DMS 273 treated with DMSO at 0.1 percent for 48 hours (cell line): ENCODE data around the gene PTGFR.

Experiments
- DNase-seq: peaks from one replicate; lab custom pipeline; 2025; lab: John Stamatoyannopoulos, UW

The PTGFR gene

GRCh38 chr1:78490861-78491450 is at the start of gene PTGFR:
Gene PTGFR (plus strand): TSS chr1:78490974. CDS start chr1:78492744, 1,770 bp downstream.
- no peak for DNase-seq

GRCh38 chr1:78441921-78442320 is 48.9 kb upstream of the PTGFR start:
- DNase-seq = no peak

- no peak for DNase-seq
These were observed 43.7 kb upstream of the PTGFR start for GRCh38 chr1:78447086-78447485.

GRCh38 chr1:78464449-78464891 is 26.3 kb upstream of the PTGFR start:
- DNase-seq = no peak

- no peak for DNase-seq
These were observed 25.6 kb upstream of the PTGFR start for GRCh38 chr1:78465143-78465542.

GRCh38 chr1:78468521-78468920 is 22.3 kb upstream of the PTGFR start:
- DNase-seq = no peak

GRCh38 chr1:78469576-78469975 is 21.2 kb upstream of the PTGFR start:
- DNase-seq = no peak

- no peak for DNase-seq
These were observed 18.7 kb upstream of the PTGFR start for GRCh38 chr1:78471890-78472620.

- no peak for DNase-seq
These were observed 17.8 kb upstream of the PTGFR start for GRCh38 chr1:78472851-78473496.

GRCh38 chr1:78474092-78474491 is 16.7 kb upstream of the PTGFR start:
- no peak for DNase-seq

GRCh38 chr1:78475888-78476610 is 14.7 kb upstream of the PTGFR start:
- DNase-seq = no peak

- DNase-seq = no peak
These were observed 6.9 kb upstream of the PTGFR start for GRCh38 chr1:78483903-78484302.

- no peak for DNase-seq
These were observed 787 bp downstream of the PTGFR start for GRCh38 chr1:78491451-78492071.

- no peak for DNase-seq
These were observed 1.7 kb downstream of the PTGFR start for GRCh38 chr1:78492386-78492950.

GRCh38 chr1:78493451-78493850 is 2.7 kb downstream of the PTGFR start:
- no peak for DNase-seq

- no peak for DNase-seq
These were observed 6.4 kb downstream of the PTGFR start for GRCh38 chr1:78497201-78497600.

- DNase-seq = no peak
These were observed 9.8 kb downstream of the PTGFR start for GRCh38 chr1:78500529-78500928.

- DNase-seq = no peak
These were observed 10.4 kb downstream of the PTGFR start for GRCh38 chr1:78501203-78501602.

GRCh38 chr1:78511334-78511733 is 20.6 kb downstream of the PTGFR start:
- DNase-seq = no peak

- DNase-seq = no peak
These were observed 25.9 kb downstream of the PTGFR start for GRCh38 chr1:78516716-78517115.

GRCh38 chr1:78519446-78519845 is 28.7 kb downstream of the PTGFR start:
- DNase-seq = no peak

- DNase-seq = no peak
These were observed 29.4 kb downstream of the PTGFR start for GRCh38 chr1:78520216-78520615.
